HG03521 (cell line): Measurements from ENCODE around the gene CCL14.
"Not testable (repeated sequence)": the region's sequence is repeated elsewhere in the genome, so short reads cannot be mapped to it uniquely, and the experiment has no call there.

Experiments used
- ATAC-seq: cut with Tn5 transposase; IDR thresholded peaks from one replicate; pipeline ENCODE4 v1.9.1; 2021; ENCODE audit warnings: mild to moderate bottlenecking, moderate library complexity; ENCODE audit not compliant: unreplicated experiment

CCL14 gene

DNA sequence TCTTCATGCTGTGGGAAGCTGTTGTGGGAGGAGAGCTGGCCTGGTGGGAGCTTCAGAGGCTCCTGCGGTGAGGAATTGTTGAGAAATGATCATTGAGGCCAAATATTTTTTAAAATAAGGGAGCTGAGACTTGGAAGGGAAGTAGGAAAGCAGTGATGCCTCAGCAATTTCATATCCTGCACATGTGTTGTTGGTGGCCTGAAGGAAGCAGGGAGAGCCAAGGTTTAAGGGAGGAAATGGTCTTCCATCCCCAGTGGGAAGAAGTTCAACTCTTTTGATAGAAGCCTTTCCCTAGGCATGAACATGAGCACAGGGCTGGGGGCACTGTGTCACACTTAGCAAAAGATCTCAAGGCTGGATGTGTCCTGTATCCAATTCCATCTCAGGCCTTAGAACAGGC lies at the start of gene CCL14:
CCL14 (minus strand) TSS at position 87 of the 400 bp plus-strand sequence; CDS start at position 7, 80 bp downstream.
- ATAC-seq, result no peak

DNA sequence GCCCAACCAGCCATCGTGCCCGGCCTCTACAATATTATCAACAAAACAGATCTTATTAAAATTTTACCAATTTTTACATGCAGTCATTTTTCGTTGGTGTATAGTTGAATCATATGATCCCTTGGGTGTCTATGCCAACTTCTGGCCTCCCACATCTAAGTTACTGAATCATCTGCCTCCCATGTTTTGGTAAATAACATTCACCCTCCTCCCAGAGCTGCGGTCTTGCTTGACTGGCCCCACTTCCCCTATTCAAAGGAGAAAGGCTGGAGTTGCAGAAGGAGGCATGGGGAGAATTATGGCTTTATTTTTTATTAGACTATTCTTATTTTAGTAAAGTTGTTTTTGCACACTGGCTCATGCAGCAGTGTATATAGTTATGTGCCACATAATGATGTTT lies 49.7 kb upstream of the CCL14 start:
- ATAC-seq, result no peak

DNA sequence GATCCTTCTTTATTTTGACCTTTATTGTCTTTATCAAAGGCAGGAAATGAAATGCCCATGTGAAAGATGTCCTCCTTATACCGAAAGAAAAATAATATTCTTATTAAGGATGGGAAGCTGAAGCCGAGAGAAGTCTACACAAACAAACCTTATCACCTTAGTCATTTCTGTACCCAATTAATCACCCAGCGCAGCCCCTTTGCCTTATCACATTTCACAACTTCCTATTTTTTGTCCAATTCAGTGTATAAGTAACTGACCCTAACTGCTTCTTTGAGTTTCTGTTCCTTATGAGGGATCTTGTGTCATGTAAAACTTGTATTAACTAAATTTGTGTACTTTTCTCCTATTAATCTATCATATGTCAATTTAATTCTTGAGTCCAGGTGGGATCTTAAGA lies 47.6 kb upstream of the CCL14 start:
- ATAC-seq, result no peak

DNA sequence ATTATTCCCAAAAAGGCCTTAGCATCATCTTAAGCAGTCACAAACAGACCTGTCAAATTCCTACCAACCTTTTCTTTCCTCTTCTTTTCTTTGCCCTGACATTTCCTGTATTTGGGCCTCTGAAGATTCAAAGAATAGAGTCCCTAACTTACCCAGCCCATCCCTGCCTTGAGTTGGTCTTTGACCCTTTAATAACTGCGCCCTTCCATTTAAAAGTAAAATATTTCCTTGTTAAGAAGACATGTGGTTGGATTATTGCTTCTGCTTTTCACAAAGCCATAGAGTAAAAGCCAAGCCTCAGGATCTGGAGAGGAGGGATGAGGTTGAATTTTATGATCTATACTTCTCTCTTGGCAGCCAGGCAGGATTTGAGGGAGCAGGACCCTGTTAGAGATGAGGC lies 44.4 kb upstream of the CCL14 start:
- no peak for ATAC-seq

DNA sequence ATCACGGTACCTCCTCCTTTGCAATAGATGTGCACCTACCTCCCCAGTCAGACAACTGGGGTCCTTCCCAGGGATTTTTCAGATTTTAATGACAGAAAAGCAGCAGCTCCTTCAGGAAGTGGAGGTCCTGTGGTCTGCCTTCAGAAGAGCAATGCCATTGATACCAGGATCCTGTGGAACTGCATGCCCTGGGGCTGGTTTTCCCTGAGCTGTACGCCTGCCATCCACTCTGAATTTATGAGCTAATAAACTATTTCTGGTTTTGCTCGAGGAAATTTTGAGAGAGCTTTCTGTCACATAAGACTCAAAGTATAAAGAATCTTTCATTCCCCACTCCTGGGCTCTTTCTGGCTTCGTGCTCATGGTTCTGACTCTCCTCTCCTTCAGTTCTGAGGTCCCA lies 41.2 kb upstream of the CCL14 start:
- no peak for ATAC-seq

DNA sequence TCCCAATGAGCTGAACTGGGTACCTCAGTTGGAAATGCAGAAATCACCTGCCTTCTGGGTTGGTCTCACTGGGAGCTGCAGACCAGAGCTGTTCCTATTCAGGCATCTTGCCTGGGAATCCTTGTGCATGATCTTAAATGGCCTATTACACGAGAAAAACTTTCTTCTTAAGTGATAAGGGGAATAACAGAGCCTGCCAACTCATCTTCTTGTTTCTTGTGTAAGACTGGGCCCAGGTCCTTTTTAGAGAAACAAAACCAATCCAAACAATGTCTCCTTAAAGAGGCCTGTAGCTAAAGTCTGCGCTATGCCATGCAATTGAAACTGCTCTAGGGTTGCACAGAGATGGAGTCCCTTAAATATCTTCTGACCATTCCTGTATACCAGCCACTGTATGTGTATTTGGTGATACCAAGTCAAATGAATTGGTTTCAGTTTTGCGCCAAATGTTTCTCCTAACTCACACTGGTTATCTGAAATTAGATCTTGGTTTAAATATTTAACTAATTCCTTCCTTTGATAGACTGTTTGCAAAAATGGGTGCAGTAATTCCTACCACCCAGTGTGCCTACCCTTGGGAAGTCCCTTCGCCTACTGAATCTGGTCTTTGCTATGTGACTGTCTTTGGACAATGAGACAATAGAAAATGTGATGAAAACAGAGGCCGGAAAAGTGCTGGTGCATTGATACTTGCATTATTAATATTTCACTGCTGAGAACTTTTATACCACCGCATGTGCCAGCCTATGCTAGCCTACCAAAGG lies 37.8 kb upstream of the CCL14 start:
- ATAC-seq, result no peak

DNA sequence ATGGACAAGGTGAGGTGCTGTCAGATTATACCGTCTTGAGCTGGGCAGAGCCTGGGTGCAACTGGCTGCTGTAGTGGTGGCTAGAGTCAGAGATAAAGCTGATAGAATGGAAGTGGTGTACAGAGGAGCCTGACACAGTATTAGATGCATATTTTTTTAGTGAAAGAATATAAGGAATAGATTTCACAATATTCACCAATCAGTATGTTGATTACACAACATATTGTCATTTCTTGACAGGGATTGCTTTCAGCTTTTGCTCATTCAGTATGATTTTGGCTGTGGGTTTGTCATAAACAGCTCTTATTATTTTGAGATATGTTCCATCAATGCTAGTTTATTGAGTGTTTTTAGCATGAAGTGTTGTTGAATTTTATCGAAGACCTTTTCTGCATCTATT lies 32.9 kb upstream of the CCL14 start:
- ATAC-seq, result no peak

DNA sequence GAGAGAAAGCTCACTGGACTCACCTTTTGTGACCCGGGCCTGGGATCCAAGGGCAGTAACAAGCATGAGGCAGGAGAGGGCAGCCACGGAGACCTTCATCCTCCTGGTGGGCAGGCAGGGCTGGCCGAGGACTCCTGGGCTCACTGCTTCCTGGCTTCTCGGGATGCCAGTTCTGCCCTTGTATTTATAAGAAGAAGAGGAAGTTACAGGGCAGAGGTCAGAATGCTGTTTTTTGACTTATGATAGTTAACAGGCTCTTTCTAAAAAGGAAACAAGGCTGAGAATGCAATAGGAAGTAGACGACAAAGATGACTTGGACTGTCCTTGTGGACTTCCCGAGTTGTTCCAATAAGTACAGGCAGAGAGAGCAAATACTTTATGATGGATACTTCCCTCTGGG lies 31.3 kb upstream of the CCL14 start, which contains the start of gene CCL23:
CCL23 (minus strand) TSS at position 174 of the 400 bp plus-strand sequence; CDS start at position 99, 75 bp downstream.
- no peak for ATAC-seq

DNA sequence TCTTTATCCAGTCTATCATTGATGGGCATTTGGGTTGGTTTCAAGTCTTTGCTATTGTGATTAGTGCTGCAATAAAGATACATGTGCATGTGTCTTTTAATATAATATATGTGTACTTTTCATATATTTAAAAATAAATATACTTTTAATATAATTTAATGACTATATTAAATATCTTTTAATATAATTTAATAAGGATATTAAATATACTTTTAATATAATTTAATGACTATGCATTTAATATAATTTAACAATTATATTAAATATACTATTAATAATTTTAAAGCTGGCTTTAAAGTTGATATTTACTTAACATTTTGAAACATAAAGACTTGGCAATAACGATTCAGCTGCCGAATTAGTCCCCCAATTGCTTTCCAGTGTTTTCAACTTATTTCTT lies 30.0 kb upstream of the CCL14 start:
- ATAC-seq, result no peak

DNA sequence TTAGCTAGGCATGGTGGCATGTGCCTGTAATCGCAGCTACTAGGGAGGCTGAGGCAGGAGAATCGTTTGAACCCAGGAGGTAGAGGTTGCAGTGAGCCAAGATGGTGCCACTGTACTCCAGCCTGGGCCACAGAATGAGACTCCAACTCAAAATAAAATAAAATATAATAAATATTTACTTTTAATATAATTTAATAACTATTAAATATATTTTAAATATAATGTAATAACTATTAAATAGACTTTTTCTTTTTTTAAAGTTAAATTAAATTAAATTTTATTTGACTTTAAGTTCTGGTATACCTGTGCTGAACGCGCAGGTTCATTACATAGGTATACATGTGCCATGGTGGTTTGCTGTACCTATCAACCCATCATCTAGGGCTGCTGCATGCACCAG lies 29.4 kb upstream of the CCL14 start:
- ATAC-seq, result not testable (repeated sequence)

DNA sequence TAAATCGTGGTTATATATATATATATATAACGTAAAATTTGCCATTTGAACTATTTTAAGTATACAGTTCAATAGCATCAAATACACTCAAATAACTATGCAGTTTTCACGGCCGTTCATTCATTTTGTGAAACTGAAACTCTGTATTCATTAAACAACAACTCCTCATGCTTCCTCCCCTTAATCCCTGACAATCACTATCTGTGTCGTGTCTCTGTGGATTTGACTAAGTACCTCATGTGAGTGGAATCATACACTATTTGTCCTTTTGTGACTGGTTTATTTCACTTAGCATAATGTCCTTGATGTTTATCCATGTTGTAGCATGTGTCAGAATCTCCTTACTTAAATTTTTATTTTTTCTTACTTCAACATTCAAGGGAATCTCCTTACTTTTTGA lies 28.4 kb upstream of the CCL14 start:
- ATAC-seq, result no peak

DNA sequence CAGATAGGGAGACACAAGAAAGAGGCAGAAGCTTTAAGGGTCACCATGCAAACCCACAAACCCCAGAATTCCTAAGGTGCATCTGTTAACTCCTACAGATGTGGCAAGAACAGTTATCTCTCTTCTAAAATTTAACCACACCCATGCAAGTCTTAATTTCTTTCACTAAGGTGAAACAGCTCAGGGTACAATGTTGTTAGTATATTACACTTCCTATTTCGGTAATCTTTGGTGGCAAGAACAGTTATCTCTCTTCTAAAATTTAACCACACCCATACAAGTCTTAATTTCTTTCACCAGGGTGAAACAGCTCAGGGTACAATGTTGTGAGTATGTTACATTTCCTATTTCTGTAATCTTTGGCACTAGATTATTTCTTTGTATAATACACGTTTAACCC lies 24.7 kb upstream of the CCL14 start:
- ATAC-seq, result no peak

DNA sequence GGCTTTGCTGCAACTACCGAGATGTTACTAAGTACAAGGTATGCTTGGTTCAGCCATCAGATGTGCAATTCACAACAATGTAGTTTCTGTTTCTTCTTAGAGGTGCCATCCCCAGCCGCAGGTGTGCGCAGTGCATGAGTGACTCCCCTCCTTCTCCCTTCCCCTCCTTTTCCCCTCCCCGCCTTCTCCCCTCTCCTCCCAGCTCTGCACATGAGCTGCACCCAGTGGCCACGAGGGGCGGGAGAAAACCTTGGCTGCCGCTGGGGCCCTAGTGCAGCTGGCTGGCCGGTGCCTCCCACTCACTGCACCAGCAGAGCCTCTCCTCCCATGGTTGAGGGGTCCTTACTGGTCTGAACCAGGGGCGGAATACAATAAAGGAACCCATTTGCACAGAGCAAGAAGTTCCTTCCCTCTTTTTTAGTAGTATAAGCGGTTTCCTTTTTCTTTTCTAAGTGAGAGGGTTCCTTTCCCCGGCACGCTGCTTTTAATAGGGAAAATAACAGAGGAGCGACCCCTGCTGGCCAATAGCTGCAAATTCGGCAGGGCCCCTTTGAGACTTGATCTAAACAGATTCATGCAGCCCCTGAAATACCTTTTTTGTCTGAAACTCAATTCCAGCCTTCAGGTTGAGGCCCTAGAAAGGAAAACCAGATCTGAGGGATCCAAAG lies 22.6 kb upstream of the CCL14 start:
- ATAC-seq, result no peak

DNA sequence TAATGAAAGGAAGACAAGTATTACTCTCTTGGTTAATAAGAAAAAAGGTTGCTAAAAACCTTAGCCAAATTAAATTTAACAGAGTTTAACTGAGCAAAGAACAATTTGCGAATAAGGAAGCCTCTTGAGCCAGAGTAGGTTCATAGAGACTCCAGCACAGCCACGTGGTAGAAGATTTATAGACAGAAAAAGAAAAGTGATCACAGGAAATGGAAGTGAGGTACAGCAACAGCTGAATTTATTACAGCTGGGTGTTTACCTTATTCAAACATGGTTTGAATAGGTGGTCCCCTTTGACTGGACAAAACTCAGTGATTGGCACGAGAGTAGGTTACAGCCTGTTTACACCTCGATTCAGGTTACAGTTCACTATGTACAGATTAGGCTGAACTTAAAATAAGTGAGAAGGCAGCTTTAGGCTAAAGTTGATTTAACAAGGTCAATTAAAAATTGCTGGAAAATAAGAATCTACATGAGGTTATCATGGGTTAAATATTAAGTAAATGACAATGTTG lies 18.1 kb upstream of the CCL14 start:
- no peak for ATAC-seq

DNA sequence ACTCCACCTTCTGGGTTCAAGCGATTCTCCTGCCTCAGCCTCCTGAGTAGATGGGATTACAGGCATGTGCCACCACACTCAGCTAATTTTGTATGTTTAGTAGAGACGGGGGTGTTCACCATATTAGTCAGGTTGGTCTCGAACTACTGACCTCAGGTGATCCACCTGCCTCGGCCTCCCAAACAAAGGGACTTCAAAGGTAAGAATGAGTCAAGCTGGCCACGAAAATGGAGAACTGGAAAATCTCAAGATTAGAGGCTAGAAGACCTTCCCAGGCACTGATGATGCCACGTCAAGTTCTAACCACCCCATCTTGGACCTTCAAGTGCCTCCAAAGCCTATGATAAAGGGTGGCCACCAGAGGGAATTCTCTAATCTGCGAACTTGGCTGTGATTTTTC lies 16.1 kb upstream of the CCL14 start:
- no peak for ATAC-seq

DNA sequence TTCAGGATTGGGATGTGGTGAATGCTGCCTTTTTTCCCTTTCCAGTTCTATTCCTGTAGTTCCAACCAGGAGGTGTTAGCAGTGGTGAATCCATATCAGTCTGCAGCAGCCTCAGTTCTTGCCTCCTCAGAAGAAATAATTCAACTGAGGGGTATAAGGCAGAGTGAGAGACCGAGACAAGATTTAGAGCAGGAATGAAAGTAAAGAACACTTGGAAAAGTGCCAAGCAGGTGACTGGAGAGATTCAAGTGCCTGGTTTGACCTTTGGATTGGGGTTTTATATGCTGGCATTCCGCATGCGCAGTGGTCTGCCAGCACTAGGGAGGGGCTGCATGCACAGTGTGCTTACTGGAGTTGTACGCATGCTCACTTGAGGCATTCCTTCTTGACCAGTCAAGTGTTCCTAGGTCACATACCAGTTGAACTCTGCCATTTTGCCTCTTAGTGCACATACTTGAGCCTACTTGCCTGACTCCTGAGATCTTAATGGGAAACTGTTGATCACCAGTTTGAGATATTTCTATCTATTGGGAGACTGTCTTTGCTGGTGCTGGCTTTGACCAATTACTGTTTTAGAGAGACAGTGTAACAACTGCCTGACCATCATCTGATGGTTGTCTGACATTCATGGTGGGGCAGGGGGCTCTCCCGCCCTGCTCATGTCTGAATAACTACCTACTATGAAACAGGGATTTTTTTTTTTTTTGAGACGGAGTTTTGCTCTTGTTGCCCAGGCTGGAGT lies 15.5 kb upstream of the CCL14 start:
- ATAC-seq, result no peak

DNA sequence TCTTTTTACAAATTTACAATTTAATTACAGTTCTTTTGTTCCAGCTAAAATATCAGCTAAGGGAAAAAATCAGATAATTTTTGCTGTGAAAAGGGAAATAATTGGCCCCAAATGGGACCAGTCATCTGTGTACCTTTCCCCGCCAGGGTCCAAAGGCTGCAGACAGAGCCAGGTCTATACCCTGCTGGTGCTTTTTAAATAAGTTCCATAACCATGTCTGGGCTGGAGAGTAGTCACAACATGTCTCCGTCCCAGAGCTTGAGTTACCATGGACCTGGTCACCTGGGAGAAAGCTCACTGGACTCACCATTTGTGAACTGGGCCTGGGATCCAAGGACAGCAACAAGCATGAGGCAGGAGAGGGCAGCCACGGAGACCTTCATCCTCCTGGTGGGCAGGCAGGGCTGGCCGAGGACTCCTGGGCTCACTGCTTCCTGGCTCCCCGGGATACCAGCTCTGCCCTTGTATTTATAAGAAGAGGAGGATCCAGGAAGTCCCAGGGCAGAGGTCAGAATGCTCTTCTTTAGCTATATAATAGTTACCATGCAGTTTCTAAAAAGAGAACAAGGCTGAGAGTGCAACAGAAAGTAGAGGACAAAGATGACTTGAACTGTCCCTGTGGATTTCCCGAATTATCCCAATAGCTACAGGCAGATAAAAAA lies 14.7 kb upstream of the CCL14 start, which contains the start of gene CCL15:
CCL15 (minus strand) TSS at position 444 of the 662 bp plus-strand sequence; CDS start at position 383, 61 bp downstream.
- no peak for ATAC-seq

DNA sequence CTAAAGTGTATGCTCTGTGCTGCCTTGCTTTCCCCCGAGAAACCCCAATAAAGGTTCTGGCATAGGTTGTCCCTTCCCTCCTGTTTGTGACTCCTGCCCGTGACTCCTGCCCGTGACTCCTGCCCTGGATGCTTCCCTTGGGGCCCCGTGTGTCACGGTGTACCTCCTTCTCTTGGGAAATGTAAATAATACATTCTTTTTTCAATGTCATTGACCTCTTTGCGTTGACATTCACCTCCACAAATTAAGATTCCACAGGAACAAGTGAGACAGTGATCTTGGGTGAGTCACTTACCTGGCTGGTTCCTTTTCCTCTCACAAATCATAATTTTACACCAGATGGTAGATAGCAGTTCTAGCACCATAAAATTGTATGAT lies 14.2 kb upstream of the CCL14 start:
- no peak for ATAC-seq

DNA sequence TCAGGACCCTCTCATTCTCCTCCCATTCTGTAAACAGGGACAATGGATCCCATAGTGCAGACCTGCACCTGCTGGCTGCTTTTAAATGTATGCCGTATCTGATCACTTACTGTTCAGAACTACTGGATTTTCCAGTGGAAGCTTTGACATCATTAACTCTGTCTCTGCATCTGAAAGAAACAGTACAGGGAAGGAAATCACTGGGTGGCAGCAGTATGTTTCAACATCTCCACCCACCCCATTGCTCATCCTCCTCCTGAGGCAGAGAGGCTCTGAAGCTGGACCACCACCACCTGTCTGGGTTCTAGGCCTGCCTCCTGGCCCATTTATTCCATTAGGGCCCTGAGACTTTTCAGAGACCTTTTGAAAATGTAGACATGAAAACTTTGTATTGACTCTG lies 12.2 kb upstream of the CCL14 start:
- ATAC-seq, result no peak

DNA sequence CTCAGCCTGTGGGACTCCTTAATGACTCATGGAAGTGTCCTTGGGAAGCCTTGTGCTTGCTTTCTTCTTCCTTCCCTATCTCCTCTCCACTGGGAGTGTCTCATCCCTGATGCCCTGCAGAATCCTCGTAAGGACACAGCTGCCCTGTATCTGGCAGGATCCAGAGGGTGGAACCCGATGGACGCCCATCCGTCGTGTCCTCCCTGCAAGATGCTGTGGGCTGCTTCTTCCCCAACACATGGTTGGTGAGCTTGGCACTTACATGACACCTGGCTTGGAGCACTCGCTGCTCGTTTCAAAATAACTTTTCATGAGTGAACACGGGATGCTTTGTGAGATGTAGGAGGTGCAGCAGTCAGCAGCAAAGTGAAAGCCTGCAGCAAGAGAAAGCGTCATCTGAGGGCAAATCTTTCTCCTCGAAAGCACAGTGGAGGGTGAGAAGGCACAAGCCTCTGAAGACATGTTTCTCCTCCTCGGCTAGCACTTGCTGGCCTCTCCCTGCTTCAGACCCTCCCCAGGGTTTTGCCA lies 11.6 kb upstream of the CCL14 start:
- ATAC-seq, result no peak

DNA sequence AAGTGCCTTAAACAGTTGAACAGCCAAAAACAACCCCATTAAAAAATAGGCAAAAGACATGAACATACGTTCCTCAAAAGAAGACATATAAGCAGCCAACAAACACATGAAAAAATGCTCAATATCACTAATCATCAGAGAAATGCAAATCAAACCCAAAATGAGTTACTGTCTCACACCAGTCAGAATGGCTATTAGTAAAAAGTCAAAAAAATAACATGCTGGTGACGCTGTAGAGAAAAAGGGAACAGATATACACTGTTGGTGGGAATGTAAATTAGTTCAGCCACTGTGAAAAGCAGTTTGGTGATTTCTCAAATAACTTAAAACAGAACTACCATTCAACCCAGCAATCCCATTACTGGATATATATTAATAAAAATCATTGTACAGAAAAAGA lies 8.8 kb upstream of the CCL14 start:
- not testable (repeated sequence) for ATAC-seq
